Activated CD8-positive, alpha-beta T cell treated with anti-CD3 and anti-CD28 coated beads, Interleukin-2, amount 10 ng/mL, durations not matched to agents 7 days and 5 days (primary cell): Measurements from ENCODE around the gene PLCD4. TPM values are rescaled to one million over a fixed set of nuclear protein-coding genes. Genes with fewer than 3 reads are reported as not detected.

Experiments
- ATAC-seq: fragments of 150-1000 bp; cut with Tn5 transposase; one replicate; pipeline ENCODE4 v1.10.0; 2021; ENCODE audit warnings: moderate library complexity
- CTCF ChIA-PET: fragments of 350-600 bp; sonication (Branson Sonifier 250); formaldehyde crosslinking; loops from one replicate; lab custom pipeline; 2021; ENCODE audit warnings: antibody characterized with exemption; lab: Charles Lee
- POLR2A ChIA-PET: fragments of 350-600 bp; sonication (Branson Sonifier 250); formaldehyde crosslinking; loops from one replicate; lab custom pipeline; 2021; ENCODE audit warnings: antibody characterized with exemption; lab: Charles Lee
- DNase-seq: peaks from one replicate; pipeline ENCODE4 v3.0.0-alpha.2; 2020
- H3K27ac Mint-ChIP-seq: one replicate; pipeline ENCODE4 v1.8.0; 2021; ENCODE audit warnings: mild to moderate bottlenecking, mixed read lengths
- H3K27me3 Mint-ChIP-seq: one replicate; pipeline ENCODE4 v1.8.0; 2021; ENCODE audit warnings: low read depth, mixed read lengths
- H3K36me3 Mint-ChIP-seq: one replicate; pipeline ENCODE4 v1.8.0; 2021; ENCODE audit warnings: low read depth, mixed read lengths
- H3K4me1 Mint-ChIP-seq: one replicate; pipeline ENCODE4 v1.8.0; 2021; ENCODE audit warnings: low read depth, mixed read lengths
- H3K4me3 Mint-ChIP-seq: one replicate; pipeline ENCODE4 v1.8.0; 2021; ENCODE audit warnings: mild to moderate bottlenecking, mixed read lengths
- H3K9me3 Mint-ChIP-seq: one replicate; pipeline ENCODE4 v1.8.0; 2022; ENCODE audit warnings: mixed read lengths; ENCODE audit not compliant: insufficient read depth
- total RNA-seq, 2 experiments: library from RNA; stranded (reverse); gene quantifications; one replicate each; pipeline ENCODE4 v1.2.3, GENCODE V29; 2021

The PLCD4 gene
- total RNA-seq, 2 experiments from 2014 or later, result 0.26 to 0.32 TPM

DNA sequence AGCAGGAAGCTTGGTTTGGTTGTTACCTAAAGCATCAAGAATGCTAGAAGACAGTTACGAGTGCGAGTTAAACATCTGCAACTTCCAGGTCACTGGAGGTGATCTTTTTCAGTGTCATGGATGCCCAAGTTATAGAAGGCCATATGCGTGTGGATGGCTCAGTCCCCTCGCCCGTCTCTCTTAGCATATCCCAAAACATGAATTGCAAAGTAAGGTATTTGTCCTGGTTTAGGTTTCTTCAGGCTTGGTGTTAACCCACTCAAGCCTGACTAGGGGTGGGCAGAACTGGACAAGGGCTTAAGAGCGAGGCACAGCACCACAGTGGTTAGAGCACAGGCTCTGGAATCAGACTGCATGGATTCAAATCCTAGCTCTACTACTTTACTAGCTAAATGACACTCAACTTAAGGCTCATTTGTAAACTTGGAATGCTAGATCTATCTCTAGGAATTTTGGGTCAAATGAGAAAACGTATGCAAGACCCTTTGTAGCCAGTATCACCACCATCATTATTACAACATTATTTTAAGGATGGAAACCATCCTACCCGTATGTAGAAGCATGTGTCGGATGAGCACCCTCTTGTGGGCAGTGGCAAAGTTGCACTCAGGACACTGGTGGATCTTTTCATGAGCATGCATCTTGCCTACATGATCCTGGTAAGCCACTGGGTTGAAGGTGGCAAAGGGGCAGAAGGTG, 40.5 kb downstream of the PLCD4 start:
- no peak overlapping the region for H3K4me3 Mint-ChIP-seq
- POLR2A ChIA-PET, result interaction anchor here (1.3 kb wide), 1 partner anchor 11 kb away, joined by 3 read pairs; the partner anchor contains the start of genes BCS1L and ZNF142
- ATAC-seq, result peak; percentile 87
- no peaks in the 10 kb centered on the region for H3K9me3 Mint-ChIP-seq
- H3K27me3 Mint-ChIP-seq, result no peaks in the 10 kb centered on the region
- CTCF ChIA-PET, result interaction anchor here (0.6 to 1.9 kb wide), 22 partner anchors 11 to 346 kb away, joined by 3 to 32 read pairs (median 3); partner anchors contain the start of genes BCS1L, PLCD4, USP37 and ZNF142
- peaks cover 67% of the 10 kb centered on the region for H3K36me3 Mint-ChIP-seq
- peak; percentile 69 for DNase-seq
- no peak overlapping the region for H3K27ac Mint-ChIP-seq
- peaks cover 3% of the 10 kb centered on the region for H3K4me1 Mint-ChIP-seq

DNA sequence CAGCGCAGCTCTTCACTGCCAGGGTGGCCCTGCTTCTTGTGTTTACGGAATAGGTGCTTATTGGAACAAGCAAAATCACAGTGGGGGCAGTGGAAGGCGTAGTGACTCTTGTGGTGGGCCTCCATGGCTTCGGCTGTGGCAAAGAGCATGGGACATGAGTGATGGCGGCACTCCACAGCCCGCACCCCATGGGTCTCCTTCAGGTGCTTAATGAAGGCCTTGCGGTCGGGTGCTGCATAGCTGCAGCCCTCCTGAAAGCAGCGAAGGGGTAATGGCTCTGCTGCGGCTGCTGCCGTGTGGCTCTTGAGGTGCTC, 41.0 kb downstream of the PLCD4 start:
- Mint-ChIP-seq H3K36me3 (peaks cover 66% of the 10 kb centered on the region), H3K9me3 (no peaks in the 10 kb centered on the region), H3K27ac (no peak overlapping the region), H3K4me1 (peaks cover 3% of the 10 kb centered on the region), H3K27me3 (no peaks in the 10 kb centered on the region), H3K4me3 (no peak overlapping the region)
- CTCF ChIA-PET, result interaction anchor here (0.7 to 1.9 kb wide), 15 partner anchors 10 to 347 kb away, joined by 3 to 32 read pairs (median 3); partner anchors contain the start of genes BCS1L, PLCD4, USP37 and ZNF142
- POLR2A ChIA-PET, result no interaction called here
- ATAC-seq (peak; percentile 25), DNase-seq (no peak)

DNA sequence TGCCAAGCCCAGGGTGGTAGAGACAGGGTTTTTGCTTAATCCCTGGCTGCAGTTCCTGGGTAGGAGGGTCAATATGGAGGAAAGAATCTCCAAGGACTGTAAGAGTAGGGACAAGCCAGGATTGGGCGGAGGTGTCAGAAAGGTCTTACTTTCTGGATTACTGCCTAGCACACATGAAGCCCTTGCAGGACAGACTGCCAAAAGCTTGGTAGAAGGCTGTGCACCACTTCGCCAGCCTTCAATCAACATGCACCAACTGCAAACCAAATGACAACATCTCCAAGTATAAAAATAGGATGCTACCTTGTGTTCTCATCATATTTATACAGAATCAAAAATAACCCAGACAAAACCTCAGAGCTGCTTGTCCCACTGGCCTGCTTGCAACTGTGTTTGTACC, 48.1 kb downstream of the PLCD4 start:
- ChIA-PET CTCF (interaction anchor here (1.8 to 2.2 kb wide), 2 partner anchors 15 to 192 kb away, joined by 5 read pairs; no protein-coding TSS in a partner anchor), POLR2A (interaction anchor here (0.8 kb wide), 1 partner anchor 386 kb away, joined by 4 read pairs; the partner anchor contains the start of genes AAMP and PNKD)
- no peak for DNase-seq
- ATAC-seq, result no peak
- Mint-ChIP-seq H3K4me3 (no peak overlapping the region), H3K27ac (no peak overlapping the region), H3K36me3 (peaks cover 37% of the 10 kb centered on the region), H3K9me3 (no peaks in the 10 kb centered on the region), H3K4me1 (peaks cover 27% of the 10 kb centered on the region), H3K27me3 (no peaks in the 10 kb centered on the region)

DNA sequence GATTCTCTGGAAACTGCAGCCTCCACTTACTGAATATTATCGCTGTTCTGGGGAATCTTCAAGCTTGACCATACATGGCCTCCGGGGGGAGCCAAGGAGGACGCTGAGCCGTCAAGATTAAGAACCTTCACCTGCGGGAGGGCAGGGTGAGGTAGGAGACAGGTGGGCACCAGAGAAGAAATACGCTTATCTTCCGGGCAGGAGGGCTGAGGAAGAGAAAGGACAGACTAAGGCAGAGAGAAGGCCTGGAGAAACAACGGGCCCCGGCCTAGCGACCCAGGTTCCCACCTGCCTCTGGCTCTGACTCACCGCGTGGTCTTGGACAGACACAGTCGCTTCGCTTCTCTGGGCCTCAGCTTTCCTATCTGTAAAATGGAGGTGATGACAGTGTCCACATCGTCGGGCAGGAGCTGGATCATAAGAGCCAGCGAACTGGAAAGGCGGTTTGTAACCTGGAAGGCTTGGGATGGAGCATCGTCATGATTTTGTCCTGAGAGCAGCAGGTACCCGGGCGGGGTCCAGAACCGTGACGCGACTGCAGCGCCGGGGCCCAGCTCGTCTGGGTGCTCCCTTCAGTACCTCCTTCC, 51.1 kb downstream of the PLCD4 start:
- Mint-ChIP-seq H3K27ac (peak overlapping the region; percentile 90), H3K36me3 (peaks cover 44% of the 10 kb centered on the region), H3K4me1 (peaks cover 31% of the 10 kb centered on the region), H3K9me3 (no peaks in the 10 kb centered on the region), H3K27me3 (no peaks in the 10 kb centered on the region), H3K4me3 (peak overlapping the region; percentile 90)
- ATAC-seq (peak; percentile 54), DNase-seq (peak; percentile 68)
- POLR2A ChIA-PET, result interaction anchor here (0.7 to 3.6 kb wide), 8 partner anchors 11 to 260 kb away, joined by 3 to 39 read pairs (median 3); partner anchors contain the start of genes CTDSP1, RNF25 and STK36
- CTCF ChIA-PET, result interaction anchor here (0.8 to 5.3 kb wide), 19 partner anchors 9 to 428 kb away, joined by 3 to 62 read pairs (median 4); partner anchors contain the start of genes RNF25, STK36 and TTLL4

DNA sequence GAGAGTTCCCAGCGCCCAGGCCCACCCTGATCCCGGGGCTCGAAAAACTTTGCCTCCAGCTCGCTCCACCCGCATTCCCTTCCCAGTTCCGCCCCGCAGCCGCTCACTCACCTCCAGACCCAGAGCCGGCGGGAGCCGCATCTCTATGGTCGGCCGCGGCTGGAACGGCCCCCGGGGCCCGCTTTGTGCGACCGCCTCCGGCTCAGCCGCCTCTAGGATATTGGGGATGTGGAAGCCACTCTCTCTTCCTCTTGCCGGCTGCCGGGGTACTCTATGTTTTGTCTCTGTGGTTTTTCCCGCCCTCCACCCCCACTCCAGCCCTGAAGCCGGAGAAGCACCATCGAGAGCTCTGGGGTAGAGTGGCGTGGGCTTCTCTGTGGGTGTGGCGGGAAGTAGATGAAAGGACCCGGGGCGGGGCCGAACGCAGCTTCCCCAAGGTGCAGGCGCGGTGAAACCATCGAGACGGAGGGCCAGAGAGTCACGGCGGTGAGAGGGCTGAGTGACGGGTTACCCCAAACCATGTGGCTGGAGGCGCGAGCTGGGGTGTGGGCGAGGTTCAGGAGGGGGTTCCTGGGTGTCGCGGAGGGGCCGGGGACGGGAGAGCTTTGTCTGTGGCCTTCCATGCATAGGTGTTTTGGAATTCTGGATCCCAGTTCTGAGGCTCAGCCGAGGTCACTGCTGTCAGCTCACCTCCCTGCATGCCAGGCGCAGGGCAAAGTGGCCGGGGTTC, 51.7 kb downstream of the PLCD4 start, which contains the start of the genes BCS1L and ZNF142:
BCS1L (plus strand) TSS at position 426 of the 730 bp plus-strand sequence. CDS start 1,305 bp downstream, outside the sequence.
ZNF142 (minus strand) TSS at position 366 of the 730 bp plus-strand sequence. CDS start 3,194 bp downstream, outside the sequence.
- no peaks in the 10 kb centered on the region for H3K9me3 Mint-ChIP-seq
- H3K4me1 Mint-ChIP-seq, result peaks cover 31% of the 10 kb centered on the region
- CTCF ChIA-PET, result interaction anchor here (0.9 to 5.3 kb wide), 19 partner anchors 8 to 429 kb away, joined by 3 to 62 read pairs (median 4); partner anchors contain the start of genes RNF25, STK36 and TTLL4
- peak; percentile 96 for ATAC-seq
- POLR2A ChIA-PET, result interaction anchor here (0.7 to 3.6 kb wide), 9 partner anchors 10 to 260 kb away, joined by 3 to 39 read pairs (median 3); partner anchors contain the start of genes CTDSP1, RNF25 and STK36
- H3K27me3 Mint-ChIP-seq, result no peaks in the 10 kb centered on the region
- peak within 1 kb of the TSS; percentile 90 for H3K27ac Mint-ChIP-seq
- peaks cover 46% of the 10 kb centered on the region for H3K36me3 Mint-ChIP-seq
- peak; percentile 97 for DNase-seq
- H3K4me3 Mint-ChIP-seq, result peak within 1 kb of the TSS; percentile 90

DNA sequence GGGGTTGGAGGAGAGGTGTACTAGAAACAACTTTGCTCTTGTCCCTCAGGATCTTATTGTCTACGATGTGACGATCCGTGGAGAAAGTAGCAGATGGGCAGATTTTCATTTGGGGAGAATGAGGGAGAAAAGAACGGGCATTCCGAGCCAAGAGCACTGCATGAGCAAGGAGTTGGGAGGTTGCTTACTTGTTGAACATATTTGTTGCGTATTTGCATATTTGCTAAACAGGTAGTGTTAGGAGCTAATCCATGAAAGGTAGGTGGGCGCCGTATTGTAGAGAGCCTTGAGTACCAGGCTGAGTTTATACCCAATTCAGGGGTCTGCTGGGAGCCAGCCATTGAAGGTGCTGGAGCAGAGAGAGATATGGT, 52.3 kb downstream of the PLCD4 start:
- ChIA-PET CTCF (interaction anchor here (0.9 to 5.3 kb wide), 13 partner anchors 12 to 370 kb away, joined by 3 to 62 read pairs (median 5); partner anchors contain the start of genes RNF25, STK36 and TTLL4), POLR2A (interaction anchor here (0.8 to 3.6 kb wide), 6 partner anchors 10 to 261 kb away, joined by 3 to 39 read pairs (median 4); partner anchors contain the start of genes CTDSP1, RNF25 and STK36)
- DNase-seq (no peak), ATAC-seq (no peak)
- Mint-ChIP-seq H3K27me3 (no peaks in the 10 kb centered on the region), H3K9me3 (no peaks in the 10 kb centered on the region), H3K4me1 (peaks cover 31% of the 10 kb centered on the region), H3K36me3 (peaks cover 52% of the 10 kb centered on the region), H3K4me3 (peak overlapping the region; percentile 90), H3K27ac (peak overlapping the region; percentile 90)

DNA sequence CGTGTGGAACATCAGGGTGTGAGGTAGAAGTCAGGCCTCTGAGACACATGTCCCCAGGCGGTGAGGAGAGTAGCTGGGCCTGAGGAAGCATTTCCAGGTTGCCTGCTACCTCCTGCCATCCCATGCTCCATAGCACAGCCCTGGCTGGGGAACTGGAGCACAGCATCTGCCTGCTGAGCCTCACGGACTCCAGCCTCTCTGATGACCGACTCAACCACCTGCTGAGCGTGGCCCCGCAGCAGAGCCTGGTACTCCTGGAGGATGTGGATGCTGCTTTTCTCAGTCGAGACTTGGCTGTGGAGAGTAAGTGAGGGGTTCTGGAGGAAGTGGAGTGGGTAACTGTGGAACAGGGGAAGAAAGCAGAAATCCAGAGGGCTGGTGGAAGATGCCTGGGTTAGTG, 54.7 kb downstream of the PLCD4 start:
- POLR2A ChIA-PET, result no interaction called here
- H3K27ac Mint-ChIP-seq, result no peak overlapping the region
- no peaks in the 10 kb centered on the region for H3K27me3 Mint-ChIP-seq
- DNase-seq, result no peak
- peaks cover 48% of the 10 kb centered on the region for H3K36me3 Mint-ChIP-seq
- no peak for ATAC-seq
- H3K4me1 Mint-ChIP-seq, result peaks cover 25% of the 10 kb centered on the region
- CTCF ChIA-PET, result interaction anchor here (1.4 to 5.3 kb wide), 2 partner anchors 9 to 16 kb away, joined by 3 to 51 read pairs; partner anchors contain the start of genes RNF25 and STK36
- H3K9me3 Mint-ChIP-seq, result no peaks in the 10 kb centered on the region
- no peak overlapping the region for H3K4me3 Mint-ChIP-seq

DNA sequence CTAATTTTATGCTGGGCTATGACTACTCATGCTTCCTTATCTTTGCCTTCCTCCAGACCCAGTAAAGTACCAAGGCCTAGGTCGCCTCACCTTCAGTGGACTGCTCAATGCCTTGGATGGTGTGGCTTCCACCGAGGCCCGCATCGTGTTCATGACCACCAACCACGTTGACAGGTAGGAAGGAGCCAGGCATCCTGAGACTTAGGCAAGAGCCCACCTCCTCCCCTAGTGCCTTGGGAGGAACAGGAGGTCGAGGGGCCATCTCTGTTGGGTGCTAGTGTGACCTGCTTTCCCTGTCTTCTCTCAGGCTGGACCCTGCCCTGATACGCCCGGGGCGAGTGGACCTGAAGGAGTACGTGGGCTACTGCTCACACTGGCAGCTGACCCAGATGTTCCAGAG, 55.1 kb downstream of the PLCD4 start:
- ATAC-seq (no peak), DNase-seq (no peak)
- Mint-ChIP-seq H3K4me1 (peaks cover 21% of the 10 kb centered on the region), H3K9me3 (no peaks in the 10 kb centered on the region), H3K27ac (no peak overlapping the region), H3K4me3 (no peak overlapping the region), H3K27me3 (no peaks in the 10 kb centered on the region), H3K36me3 (peaks cover 48% of the 10 kb centered on the region)
- ChIA-PET CTCF (interaction anchor here (1.4 kb wide), 1 partner anchor 17 kb away, joined by 3 read pairs; no protein-coding TSS in a partner anchor), POLR2A (no interaction called here)

DNA sequence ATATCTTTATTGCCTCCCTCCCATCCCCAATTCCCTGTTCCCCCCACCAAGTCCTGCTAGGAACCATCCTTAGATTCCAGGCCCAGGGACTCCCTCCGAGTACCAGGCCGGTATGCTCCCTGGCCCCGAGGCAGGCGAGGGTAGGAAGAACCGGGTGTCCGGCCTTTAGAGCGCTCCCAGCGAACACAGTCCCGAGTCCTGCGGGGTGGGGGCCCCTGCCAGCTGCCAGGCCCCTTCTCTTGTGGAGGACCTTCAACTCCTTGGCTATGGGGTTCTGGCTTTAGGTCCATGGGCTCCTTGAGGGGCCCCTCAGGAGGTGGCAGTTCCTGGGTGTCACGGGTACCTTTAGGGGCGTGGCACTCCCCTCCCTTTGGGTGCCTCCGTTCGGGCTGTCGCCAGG, 56.2 kb downstream of the PLCD4 start:
- CTCF ChIA-PET, result no interaction called here
- Mint-ChIP-seq H3K36me3 (peaks cover 47% of the 10 kb centered on the region), H3K4me1 (peaks cover 14% of the 10 kb centered on the region), H3K27ac (no peak overlapping the region), H3K4me3 (no peak overlapping the region), H3K9me3 (no peaks in the 10 kb centered on the region), H3K27me3 (no peaks in the 10 kb centered on the region)
- ATAC-seq (no peak), DNase-seq (no peak)
- POLR2A ChIA-PET, result no interaction called here

DNA sequence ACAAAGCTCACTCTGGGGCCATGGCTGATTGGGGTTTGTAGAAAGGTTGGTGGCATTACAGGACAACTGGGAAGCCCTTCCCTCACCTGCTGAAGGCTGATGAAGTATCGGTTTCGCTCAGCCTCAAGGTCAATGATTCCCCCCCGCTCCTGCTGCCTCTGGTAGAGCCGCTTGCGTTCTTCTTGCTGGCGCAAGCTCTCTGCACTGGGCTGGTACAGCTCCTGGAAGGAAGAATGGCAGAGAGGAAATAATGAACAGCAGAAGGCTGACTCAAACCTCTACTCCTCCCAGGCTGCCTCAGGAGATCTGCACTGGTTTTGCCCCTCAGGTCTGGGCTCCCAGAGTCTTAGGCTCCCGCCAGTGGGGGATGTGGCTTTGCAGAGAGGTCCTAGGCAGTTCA, 57.0 kb downstream of the PLCD4 start:
- CTCF ChIA-PET, result no interaction called here

More for the DNA sequence above, 57.0 kb downstream of the PLCD4 start:
- Mint-ChIP-seq H3K4me1 (peaks cover 11% of the 10 kb centered on the region), H3K27me3 (no peaks in the 10 kb centered on the region), H3K9me3 (no peaks in the 10 kb centered on the region), H3K4me3 (no peak overlapping the region), H3K36me3 (peaks cover 47% of the 10 kb centered on the region), H3K27ac (no peak overlapping the region)
- DNase-seq (no peak), ATAC-seq (no peak)
- POLR2A ChIA-PET, result no interaction called here
